OCI-LY7 (cell line): ENCODE measurements around the gene BANF1. TPM values are rescaled to one million over a fixed set of nuclear protein-coding genes. Genes with fewer than 3 reads are reported as not detected.

Source experiments
- BruUV-seq: library from RNA; stranded (reverse); fragments of 400-500 nt; replicated peaks from 2 replicates; lab custom pipeline; 2021; lab: Mats Ljungman, UMichigan
- CTCF ChIA-PET: fragments of 300-600 bp; sonication (Branson Sonifier 250); formaldehyde crosslinking; loops from one replicate; lab custom pipeline; 2022; ENCODE audit warnings: antibody characterized with exemption; ENCODE audit not compliant: unreplicated experiment; lab: Charles Lee
- POLR2A ChIA-PET: fragments of 300-600 bp; sonication (Branson Sonifier 250); formaldehyde crosslinking; loops from one replicate; lab custom pipeline; 2022; ENCODE audit warnings: antibody characterized with exemption; lab: Charles Lee
- DNase-seq: peaks from one replicate; pipeline ENCODE4 v3.0.0-alpha.2; 2015; ENCODE audit warnings: low spot score
- H2AFZ ChIP-seq: fragments of 200-600 bp; sonication (generic), shearing (Covaris generic); 2 replicates; pipeline ENCODE4 v1.6.1; 2014; ENCODE audit warnings: mild to moderate bottlenecking, antibody characterized with exemption, low read length, moderate library complexity
- H3K27ac ChIP-seq: fragments of 200-600 bp; sonication (generic); 2 replicates; pipeline ENCODE4 v1.5.1; 2014; ENCODE audit warnings: mixed run types, low read depth, mild to moderate bottlenecking, moderate library complexity, low read length, inconsistent platforms; ENCODE audit not compliant: poor library complexity, severe bottlenecking
- H3K36me3 ChIP-seq: fragments of 200-600 bp; sonication (generic); 2 replicates; pipeline ENCODE4 v1.6.1; 2014; ENCODE audit warnings: mild to moderate bottlenecking, antibody characterized with exemption, low read length, moderate library complexity, mixed read lengths; ENCODE audit not compliant: insufficient read depth
- H3K4me1 ChIP-seq: fragments of 200-600 bp; sonication (generic); 2 replicates; pipeline ENCODE4 v1.5.1; 2014; ENCODE audit warnings: mild to moderate bottlenecking, low read length; ENCODE audit not compliant: insufficient read depth, poor library complexity, severe bottlenecking
- H3K4me2 ChIP-seq: fragments of 200-600 bp; sonication (generic); 2 replicates; pipeline ENCODE4 v1.6.1; 2014; ENCODE audit warnings: mild to moderate bottlenecking, low read length
- H3K4me3 ChIP-seq: fragments of 200-600 bp; sonication (generic); 2 replicates; pipeline ENCODE4 v1.5.1; 2014; ENCODE audit warnings: mild to moderate bottlenecking, low read depth, low read length; ENCODE audit not compliant: poor library complexity, severe bottlenecking
- H3K79me2 ChIP-seq: fragments of 200-600 bp; sonication (generic); 2 replicates; pipeline ENCODE4 v1.6.1; 2016; ENCODE audit warnings: low read depth, mild to moderate bottlenecking, low read length, moderate library complexity, mixed read lengths; ENCODE audit not compliant: insufficient read depth
- H3K9me2 ChIP-seq: fragments of 200-600 bp; sonication (generic); 2 replicates; pipeline ENCODE4 v1.6.1; 2016; ENCODE audit warnings: mild to moderate bottlenecking, low read length, mixed read lengths; ENCODE audit not compliant: insufficient read depth
- H3K9me3 ChIP-seq: fragments of 200-600 bp; sonication (generic); 2 replicates; pipeline ENCODE4 v1.6.1; 2014; ENCODE audit warnings: mild to moderate bottlenecking, mixed run types, low read length, mixed read lengths
- H4K20me1 ChIP-seq: fragments of 200-600 bp; sonication (generic); 2 replicates; pipeline ENCODE4 v1.6.1; 2014; ENCODE audit warnings: mild to moderate bottlenecking, antibody characterized with exemption, low read length, moderate library complexity, mixed read lengths; ENCODE audit not compliant: insufficient read depth
- CTCF ChIP-seq: fragments of 200-600 bp; sonication (generic); conservative IDR thresholded peaks from 2 replicates; pipeline ENCODE4 v1.5.1; 2014; ENCODE audit warnings: mild to moderate bottlenecking, antibody characterized with exemption, low read length, moderate library complexity, mixed read lengths
- EZH2phosphoT487 ChIP-seq: fragments of 200-600 bp; sonication (generic); IDR thresholded peaks from 2 replicates; pipeline ENCODE4 v1.6.1; 2018; ENCODE audit warnings: low read depth, borderline replicate concordance, mild to moderate bottlenecking, mixed run types, antibody characterized with exemption, low read length, moderate library complexity, mixed read lengths
- intact Hi-C: fragments of 100-400 bp; cut with micrococcal nuclease; formaldehyde crosslinking; loops from one replicate; pipeline ENCODE4 v1.10.0; 2022; ENCODE audit not compliant: unreplicated experiment
- total RNA-seq, 2 experiments: library from RNA; depleted of rRNA in 1 of 2; stranded (reverse); fragments of >200 nt in 1 of 2; shearing (Covaris generic) in 1 of 2; gene quantifications; 2 replicates each; pipeline ENCODE4 v1.2.3, GENCODE V29; 2014 to 2022

BANF1 gene
- total RNA-seq, 2 experiments from 2014 or later: 82.2 to 317 TPM

- intact Hi-C loops: no loop called here
- H3K4me3 ChIP-seq: no peak overlapping the region
- DNase-seq: no peak
- H3K79me2 ChIP-seq: peaks cover 6% of the 10 kb centered on the region
- no TSS peak for BruUV-seq
- H3K36me3 ChIP-seq: 0 out of 2 replicates have a peak, but pooled peaks cover 4% of the 10 kb centered on the region
- POLR2A ChIA-PET: interaction anchor here (0.6 kb wide), 1 partner anchor 71 kb away, joined by 3 read pairs; no protein-coding TSS in a partner anchor
- no peak overlapping the region for H2AFZ ChIP-seq
- no peak overlapping the region for H3K27ac ChIP-seq
- H4K20me1 ChIP-seq: no peaks in the 10 kb centered on the region
- peaks cover 25% of the 10 kb centered on the region for H3K4me1 ChIP-seq
- no peak for TF ChIP-seq EZH2phosphoT487
- no peak for TF ChIP-seq CTCF
- H3K9me2 ChIP-seq: no peaks in the 10 kb centered on the region
- CTCF ChIA-PET: interaction anchor here (0.5 kb wide), 1 partner anchor 241 kb away, joined by 8 read pairs; the partner anchor contains the start of gene YIF1A
- no peak overlapping the region for H3K4me2 ChIP-seq
- no peaks in the 10 kb centered on the region for H3K9me3 ChIP-seq
Measured at GRCh38 chr11:66047541-66048365, 45.5 kb downstream of the BANF1 start.

- Histone ChIP-seq H3K4me3 (no peak within 1 kb of the TSS), H2AFZ (no peak within 1 kb of the TSS), H3K36me3 (peaks cover 13% of the 10 kb centered on the region; the same call in 1 of the 2 replicates), H4K20me1 (no peaks in the 10 kb centered on the region), H3K27ac (no peak within 1 kb of the TSS), H3K79me2 (peaks cover 16% of the 10 kb centered on the region), H3K9me2 (no peaks in the 10 kb centered on the region), H3K9me3 (no peaks in the 10 kb centered on the region), H3K4me1 (peaks cover 34% of the 10 kb centered on the region), H3K4me2 (no peak within 1 kb of the TSS)
- intact Hi-C loops: no loop called here
- ChIA-PET CTCF (interaction anchor here (0.5 kb wide), 1 partner anchor 240 kb away, joined by 8 read pairs; the partner anchor contains the start of gene YIF1A), POLR2A (no interaction called here)
- BruUV-seq: no TSS peak
- DNase-seq: no peak
- TF ChIP-seq EZH2phosphoT487 (no peak), CTCF (no peak)
Measured at GRCh38 chr11:66048547-66049323, 46.4 kb downstream of the BANF1 start, which contains the start of gene GAL3ST3. TSS of gene GAL3ST3 (minus strand) at chr11:66049161. CDS start at chr11:66045415, 3,746 bp downstream.
